HepG2 (cell line): ENCODE measurements around the gene TNFAIP2. TPM values are rescaled to one million over a fixed set of nuclear protein-coding genes. Genes with fewer than 3 reads are reported as not detected.

Experiments used
- ARNT2 ChIP-seq: sonication (generic); formaldehyde crosslinking; IDR thresholded peaks from 2 replicates; pipeline ENCODE4 v1.8.0; 2022; ENCODE audit warnings: mild to moderate bottlenecking, low read depth, missing genetic modification reagents, moderate library complexity
- FOXC1 ChIP-seq: sonication (generic); formaldehyde crosslinking; IDR thresholded peaks from 2 replicates; pipeline ENCODE4 v1.8.0; 2022; ENCODE audit warnings: mild to moderate bottlenecking, missing genetic modification reagents, borderline replicate concordance
- HNRNPL ChIP-seq: fragments of 200-400 bp; formaldehyde crosslinking; IDR thresholded peaks from 2 replicates; pipeline ENCODE4 v1.6.1; 2017; ENCODE audit warnings: mild to moderate bottlenecking, low read depth, low read length
- RARA ChIP-seq: IDR thresholded peaks from 2 replicates; pipeline ENCODE4 v1.6.1; 2016; ENCODE audit warnings: missing genetic modification reagents, missing compliant biosample characterization
- SMAD3 ChIP-seq: sonication (generic); formaldehyde crosslinking; IDR thresholded peaks from 2 replicates; pipeline ENCODE4 v1.4.0; 2020; ENCODE audit warnings: missing genetic modification reagents
- ZNF274 ChIP-seq: sonication (generic); formaldehyde crosslinking; IDR thresholded peaks from 2 replicates; pipeline ENCODE4 v1.5.1; 2020; ENCODE audit warnings: mild to moderate bottlenecking, missing genetic modification reagents
- ZNF329 ChIP-seq: sonication (generic); formaldehyde crosslinking; IDR thresholded peaks from 2 replicates; pipeline ENCODE4 v1.9.0; 2021; ENCODE audit warnings: low read depth, mild to moderate bottlenecking, missing genetic modification reagents
- ZNF460 ChIP-seq: sonication (generic); formaldehyde crosslinking; IDR thresholded peaks from 2 replicates; pipeline ENCODE4 v1.5.1; 2020; ENCODE audit warnings: missing genetic modification reagents, mild to moderate bottlenecking, borderline replicate concordance
- ZNF547 ChIP-seq: sonication (generic); formaldehyde crosslinking; IDR thresholded peaks from 2 replicates; pipeline ENCODE4 v1.5.1; 2020; ENCODE audit warnings: mild to moderate bottlenecking, missing genetic modification reagents
- ZNF563 ChIP-seq: sonication (generic); formaldehyde crosslinking; IDR thresholded peaks from 2 replicates; pipeline ENCODE4 v1.8.0; 2022; ENCODE audit warnings: mild to moderate bottlenecking, moderate library complexity, missing genetic modification reagents
- ZSCAN25 ChIP-seq: sonication (generic); formaldehyde crosslinking; IDR thresholded peaks from 2 replicates; pipeline ENCODE4 v1.8.0; 2022; ENCODE audit warnings: mild to moderate bottlenecking, missing genetic modification reagents
- polyA plus RNA-seq, 8 experiments: library from polyadenylated mRNA; depleted of rRNA in 3 of 8; stranded (reverse) in 7 of 8; unstranded in 1 of 8; fragments of >200 nt; fragmentation: Illumina TruSeq in 4 of 8; extraction: Trizol in 4 of 8; gene quantifications; 2 replicates each; pipeline versions ENCODE4 v1.2.1 to v1.2.3, GENCODE V29; 2011 to 2016; ENCODE audit warnings: low read depth in 4 of 8, missing spikeins in 1 of 8, mixed read lengths in 1 of 8; ENCODE audit not compliant: insufficient read depth in 1 of 8
- total RNA-seq, 5 experiments: library from RNA; depleted of rRNA; stranded (reverse); fragments of >200 nt; fragmentation: Illumina TruSeq; extraction: Trizol; gene quantifications; 2 replicates each; pipeline ENCODE4 v1.2.3, GENCODE V29; 2016; ENCODE audit warnings: low read depth in 1 of 5
- TF ChIP-seq, protein P1 (sequence below): sonication (generic); formaldehyde crosslinking; conservative IDR thresholded peaks from 2 replicates; pipeline ENCODE4 v1.8.0; 2022; ENCODE audit warnings: mild to moderate bottlenecking, moderate library complexity, missing genetic modification reagents
- TF ChIP-seq, protein P2 (sequence below): sonication (generic); formaldehyde crosslinking; IDR thresholded peaks from 2 replicates; pipeline ENCODE4 v1.9.0; 2022; ENCODE audit warnings: low read depth, missing genetic modification reagents
- TF ChIP-seq, protein P3 (sequence below): sonication (generic); formaldehyde crosslinking; IDR thresholded peaks from 2 replicates; pipeline ENCODE4 v1.4.0; 2020; ENCODE audit warnings: mild to moderate bottlenecking, low read depth, missing genetic modification reagents
- TF ChIP-seq, protein P4 (sequence below): sonication (generic); formaldehyde crosslinking; IDR thresholded peaks from 2 replicates; pipeline ENCODE4 v1.4.0; 2020; ENCODE audit warnings: mild to moderate bottlenecking, missing genetic modification reagents

Gene TNFAIP2
- total and polyA plus RNA-seq, 2 of the 13 experiments (the other 11 are each of a cell fraction or from before 2014, with no cell fraction given): 0.46 to 1.5 TPM

DNA sequence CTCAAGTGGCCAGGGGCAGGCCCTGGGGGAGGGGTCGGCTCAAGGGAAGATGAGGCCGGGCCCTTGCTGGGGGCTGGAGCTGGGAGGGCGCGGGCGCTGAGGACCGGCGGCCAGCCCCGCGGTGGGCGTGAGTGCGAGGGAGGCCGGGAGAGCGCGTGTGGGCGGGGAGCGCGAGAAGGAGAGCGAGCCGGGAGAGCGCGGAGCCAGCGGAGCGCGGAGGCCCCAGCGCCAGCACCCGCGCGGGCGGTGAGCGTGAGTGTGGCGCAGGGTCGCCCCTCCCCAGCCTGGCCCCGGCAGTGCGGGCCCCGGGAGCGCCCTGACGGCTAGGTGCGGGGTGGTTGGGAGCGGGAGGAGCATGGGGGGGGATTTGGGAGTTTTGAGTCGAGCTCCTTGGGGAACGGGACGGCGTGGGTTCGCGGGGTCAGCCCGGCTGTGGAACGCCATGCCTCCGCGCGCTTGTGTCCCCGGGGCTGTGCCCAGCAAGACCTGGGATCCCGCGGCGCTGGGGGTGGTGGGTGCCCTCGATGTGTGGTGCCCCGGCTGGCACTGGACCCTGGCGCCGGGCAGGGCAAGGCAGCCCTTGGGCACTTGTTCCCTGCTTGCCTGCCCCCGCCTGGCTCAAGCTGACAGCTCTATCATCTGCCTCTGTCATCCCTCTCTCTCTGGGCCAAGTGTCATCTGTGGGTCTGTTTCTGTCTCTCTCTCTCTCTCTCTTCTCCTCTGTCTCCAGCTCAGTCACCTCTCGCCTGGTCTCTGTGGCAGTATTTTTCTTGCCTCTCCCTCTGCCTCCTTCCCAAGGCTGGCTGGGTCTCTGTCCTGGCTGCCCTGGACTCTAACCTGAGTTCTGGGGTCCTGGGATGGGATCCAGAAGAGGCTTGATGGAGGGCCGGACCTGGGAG lies 39.0 kb upstream of the TNFAIP2 start, which contains the start of gene LBHD2 (continued):
- TF ChIP-seq, protein P1, sequence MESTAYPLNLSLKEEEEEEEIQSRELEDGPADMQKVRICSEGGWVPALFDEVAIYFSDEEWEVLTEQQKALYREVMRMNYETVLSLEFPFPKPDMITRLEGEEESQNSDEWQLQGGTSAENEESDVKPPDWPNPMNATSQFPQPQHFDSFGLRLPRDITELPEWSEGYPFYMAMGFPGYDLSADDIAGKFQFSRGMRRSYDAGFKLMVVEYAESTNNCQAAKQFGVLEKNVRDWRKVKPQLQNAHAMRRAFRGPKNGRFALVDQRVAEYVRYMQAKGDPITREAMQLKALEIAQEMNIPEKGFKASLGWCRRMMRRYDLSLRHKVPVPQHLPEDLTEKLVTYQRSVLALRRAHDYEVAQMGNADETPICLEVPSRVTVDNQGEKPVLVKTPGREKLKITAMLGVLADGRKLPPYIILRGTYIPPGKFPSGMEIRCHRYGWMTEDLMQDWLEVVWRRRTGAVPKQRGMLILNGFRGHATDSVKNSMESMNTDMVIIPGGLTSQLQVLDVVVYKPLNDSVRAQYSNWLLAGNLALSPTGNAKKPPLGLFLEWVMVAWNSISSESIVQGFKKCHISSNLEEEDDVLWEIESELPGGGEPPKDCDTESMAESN (CRISPR knock-in tag): peak; percentile 44; the same call in 1 of the 2 replicates
- no peak for TF ChIP-seq ARNT2 (CRISPR knock-in tag)
- 0 out of 2 replicates have a peak, but pooled peaks have one; percentile 56 for TF ChIP-seq ZNF274 (CRISPR knock-in tag)
- no peak for TF ChIP-seq ZNF329
- no peak for TF ChIP-seq FOXC1 (CRISPR knock-in tag)
- no peak for TF ChIP-seq ZNF547 (CRISPR knock-in tag)
- 0 out of 2 replicates have a peak, but pooled peaks have one; percentile 52 for TF ChIP-seq ZNF563 (CRISPR knock-in tag)
- TF ChIP-seq, protein P2, sequence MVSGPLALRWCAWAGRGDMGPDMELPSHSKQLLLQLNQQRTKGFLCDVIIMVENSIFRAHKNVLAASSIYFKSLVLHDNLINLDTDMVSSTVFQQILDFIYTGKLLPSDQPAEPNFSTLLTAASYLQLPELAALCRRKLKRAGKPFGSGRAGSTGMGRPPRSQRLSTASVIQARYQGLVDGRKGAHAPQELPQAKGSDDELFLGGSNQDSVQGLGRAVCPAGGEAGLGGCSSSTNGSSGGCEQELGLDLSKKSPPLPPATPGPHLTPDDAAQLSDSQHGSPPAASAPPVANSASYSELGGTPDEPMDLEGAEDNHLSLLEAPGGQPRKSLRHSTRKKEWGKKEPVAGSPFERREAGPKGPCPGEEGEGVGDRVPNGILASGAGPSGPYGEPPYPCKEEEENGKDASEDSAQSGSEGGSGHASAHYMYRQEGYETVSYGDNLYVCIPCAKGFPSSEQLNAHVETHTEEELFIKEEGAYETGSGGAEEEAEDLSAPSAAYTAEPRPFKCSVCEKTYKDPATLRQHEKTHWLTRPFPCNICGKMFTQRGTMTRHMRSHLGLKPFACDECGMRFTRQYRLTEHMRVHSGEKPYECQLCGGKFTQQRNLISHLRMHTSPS: peak; percentile 60; the same call in 1 of the 2 replicates
- peak; percentile 68; the same call in 1 of the 2 replicates for TF ChIP-seq HNRNPL
- TF ChIP-seq, protein P3, sequence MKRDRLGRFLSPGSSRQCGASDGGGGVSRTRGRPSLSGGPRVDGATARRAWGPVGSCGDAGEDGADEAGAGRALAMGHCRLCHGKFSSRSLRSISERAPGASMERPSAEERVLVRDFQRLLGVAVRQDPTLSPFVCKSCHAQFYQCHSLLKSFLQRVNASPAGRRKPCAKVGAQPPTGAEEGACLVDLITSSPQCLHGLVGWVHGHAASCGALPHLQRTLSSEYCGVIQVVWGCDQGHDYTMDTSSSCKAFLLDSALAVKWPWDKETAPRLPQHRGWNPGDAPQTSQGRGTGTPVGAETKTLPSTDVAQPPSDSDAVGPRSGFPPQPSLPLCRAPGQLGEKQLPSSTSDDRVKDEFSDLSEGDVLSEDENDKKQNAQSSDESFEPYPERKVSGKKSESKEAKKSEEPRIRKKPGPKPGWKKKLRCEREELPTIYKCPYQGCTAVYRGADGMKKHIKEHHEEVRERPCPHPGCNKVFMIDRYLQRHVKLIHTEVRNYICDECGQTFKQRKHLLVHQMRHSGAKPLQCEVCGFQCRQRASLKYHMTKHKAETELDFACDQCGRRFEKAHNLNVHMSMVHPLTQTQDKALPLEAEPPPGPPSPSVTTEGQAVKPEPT (CRISPR knock-in tag): no peak
- TF ChIP-seq ZNF460 (CRISPR knock-in tag): no peak
- TF ChIP-seq RARA (CRISPR knock-in tag): no peak
- TF ChIP-seq SMAD3 (CRISPR knock-in tag): no peak
- TF ChIP-seq, protein P4, sequence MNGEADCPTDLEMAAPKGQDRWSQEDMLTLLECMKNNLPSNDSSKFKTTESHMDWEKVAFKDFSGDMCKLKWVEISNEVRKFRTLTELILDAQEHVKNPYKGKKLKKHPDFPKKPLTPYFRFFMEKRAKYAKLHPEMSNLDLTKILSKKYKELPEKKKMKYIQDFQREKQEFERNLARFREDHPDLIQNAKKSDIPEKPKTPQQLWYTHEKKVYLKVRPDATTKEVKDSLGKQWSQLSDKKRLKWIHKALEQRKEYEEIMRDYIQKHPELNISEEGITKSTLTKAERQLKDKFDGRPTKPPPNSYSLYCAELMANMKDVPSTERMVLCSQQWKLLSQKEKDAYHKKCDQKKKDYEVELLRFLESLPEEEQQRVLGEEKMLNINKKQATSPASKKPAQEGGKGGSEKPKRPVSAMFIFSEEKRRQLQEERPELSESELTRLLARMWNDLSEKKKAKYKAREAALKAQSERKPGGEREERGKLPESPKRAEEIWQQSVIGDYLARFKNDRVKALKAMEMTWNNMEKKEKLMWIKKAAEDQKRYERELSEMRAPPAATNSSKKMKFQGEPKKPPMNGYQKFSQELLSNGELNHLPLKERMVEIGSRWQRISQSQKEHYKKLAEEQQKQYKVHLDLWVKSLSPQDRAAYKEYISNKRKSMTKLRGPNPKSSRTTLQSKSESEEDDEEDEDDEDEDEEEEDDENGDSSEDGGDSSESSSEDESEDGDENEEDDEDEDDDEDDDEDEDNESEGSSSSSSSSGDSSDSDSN (CRISPR knock-in tag): peak; percentile 50; the same call in 1 of the 2 replicates
- TF ChIP-seq ZSCAN25 (CRISPR knock-in tag): 0 out of 2 replicates have a peak, but pooled peaks have one; percentile 32
